NCI-H2196 (cell line): ENCODE results near the gene CTSV.
A peak's percentile ranks its signal among the peaks of the same experiment; 100 is the strongest.
"Not testable (repeated sequence)": the region's sequence is repeated elsewhere in the genome, so short reads cannot be mapped to it uniquely, and the experiment has no call there.

Experiments used
- DNase-seq: peaks from one replicate; lab custom pipeline; 2025; ENCODE audit not compliant: unreplicated experiment; lab: John Stamatoyannopoulos, UW

CTSV gene

GRCh38 chr9:97038611-97039513 is at the start of gene CTSV:
Gene CTSV, minus strand, starts transcription at chr9:97039142. Its CDS starts 1,099 bp downstream, at chr9:97038043.
- DNase-seq: peak; percentile 90

GRCh38 chr9:97087668-97088215 is 48.8 kb upstream of the CTSV start:
- not testable (repeated sequence) for DNase-seq

- DNase-seq: not testable (repeated sequence)
Measured at GRCh38 chr9:97084562-97084991, 45.6 kb upstream of the CTSV start.

DNA sequence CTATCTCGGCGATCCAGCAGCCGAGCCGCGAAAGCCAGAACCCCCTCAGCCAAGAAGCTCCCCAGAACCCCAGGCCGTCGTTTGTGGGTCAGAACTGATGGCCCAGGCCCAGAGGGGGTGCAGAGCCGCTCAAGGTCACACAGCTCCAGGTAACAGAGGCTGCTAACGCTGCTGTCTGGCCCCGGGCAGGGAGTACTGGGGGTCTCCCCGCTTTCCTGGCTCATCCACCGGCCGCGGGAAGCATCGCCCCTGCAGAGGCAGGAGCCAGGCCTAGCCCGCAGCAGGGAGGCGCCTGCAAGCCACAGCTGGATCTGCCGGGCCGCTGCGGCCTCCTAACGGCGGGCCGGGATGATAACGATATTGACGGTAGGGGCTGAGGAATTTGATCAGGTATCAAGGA is 39.4 kb upstream of the CTSV start:
- DNase-seq: no peak

DNA sequence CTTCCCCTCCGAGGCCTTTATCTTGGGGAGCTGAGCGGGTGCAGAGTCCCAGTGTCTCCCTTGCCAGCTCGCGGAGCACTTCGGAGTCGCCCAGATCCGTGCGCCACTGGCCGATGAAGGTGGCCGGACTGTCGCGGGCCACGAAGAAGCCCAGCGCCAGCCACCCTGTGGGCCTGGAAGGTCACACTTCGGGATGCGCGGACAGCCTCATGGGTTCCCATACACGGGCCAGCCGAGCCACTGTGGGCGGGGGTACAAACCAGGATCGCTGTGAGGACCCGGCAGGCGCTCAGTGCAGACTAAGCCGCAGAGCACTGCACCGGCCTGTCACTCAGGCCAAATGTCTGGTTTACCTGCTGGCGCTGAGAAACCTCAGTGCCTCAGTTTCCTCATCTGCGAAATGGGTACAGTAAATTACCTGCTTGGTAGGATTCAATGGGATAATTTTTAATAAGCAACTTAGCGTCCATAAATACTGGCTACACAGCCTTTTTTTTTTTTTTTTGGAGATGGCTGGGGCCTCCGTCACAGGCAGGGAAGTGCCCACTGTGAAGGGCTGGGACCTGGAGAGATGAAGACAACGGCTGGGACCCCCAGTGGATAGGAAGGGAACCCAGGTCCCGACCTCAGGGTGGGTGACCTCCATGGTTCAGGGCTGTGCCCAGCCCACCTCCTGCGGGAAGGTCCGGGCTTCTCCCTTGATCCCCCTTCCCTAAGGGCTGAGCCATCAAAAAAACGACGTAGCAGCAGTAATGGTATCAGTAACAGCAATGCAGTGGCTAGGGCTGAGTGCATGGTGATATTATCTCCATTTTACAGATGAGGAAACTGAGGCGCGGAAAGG is 38.7 kb upstream of the CTSV start:
- no peak for DNase-seq

- not testable (repeated sequence) for DNase-seq
Measured at GRCh38 chr9:97076731-97077451, 37.9 kb upstream of the CTSV start.

DNA sequence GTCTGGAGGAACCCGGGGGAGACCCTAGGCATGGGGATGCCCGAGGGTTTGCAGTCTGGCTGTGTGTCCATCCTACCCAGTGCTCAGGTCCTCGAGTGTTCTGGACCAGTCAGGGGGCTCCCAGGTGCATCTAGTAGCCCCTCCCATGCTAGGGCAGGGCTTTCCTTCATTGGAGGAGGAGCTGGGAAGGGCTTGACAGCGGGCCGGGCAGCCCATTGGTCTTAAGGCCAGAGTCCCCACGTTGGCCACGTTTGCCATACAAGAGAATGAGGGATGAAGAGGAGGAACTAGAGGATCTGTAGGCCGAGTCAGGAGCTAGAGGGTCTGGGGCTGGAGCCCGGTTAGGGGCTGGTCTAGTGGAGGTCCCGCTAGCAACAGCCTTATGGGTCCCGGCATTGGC is 37.3 kb upstream of the CTSV start:
- no peak for DNase-seq

DNA sequence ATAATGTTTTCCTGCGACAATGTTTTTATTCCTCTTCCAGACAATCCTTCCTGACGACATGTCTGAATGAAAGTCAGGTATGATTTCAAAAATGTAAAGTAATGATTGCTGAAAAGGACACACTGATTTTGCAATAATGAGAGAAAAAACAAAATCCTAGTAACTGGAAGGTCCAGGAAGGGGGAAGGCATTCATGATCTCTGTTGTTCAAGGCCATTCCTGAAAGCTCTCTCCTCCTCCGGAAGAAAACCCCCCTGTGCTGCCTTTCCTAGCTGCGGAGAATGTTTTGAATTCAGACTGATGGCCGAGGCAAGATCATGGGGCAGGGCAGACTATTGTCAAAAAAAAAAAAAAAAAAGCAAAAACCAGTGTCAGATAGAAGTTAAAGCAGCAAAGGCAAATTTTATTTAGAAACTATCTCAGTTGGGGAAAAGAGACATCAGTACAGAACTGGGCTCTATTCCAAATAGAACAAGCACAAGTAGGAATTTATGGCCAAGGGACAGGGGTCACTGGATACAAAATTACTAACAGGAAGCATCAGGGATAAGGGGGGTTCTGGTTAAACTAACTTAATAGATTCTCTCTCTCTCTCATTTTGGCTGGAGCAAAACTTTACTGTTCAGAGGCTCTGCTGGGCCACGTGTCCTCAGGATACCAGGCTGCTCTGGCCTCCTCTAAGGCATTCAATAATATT is 36.5 kb upstream of the CTSV start:
- DNase-seq: no peak

GRCh38 chr9:97073506-97073905 is 34.6 kb upstream of the CTSV start:
- DNase-seq: no peak

- DNase-seq: no peak
Measured at GRCh38 chr9:97072285-97072776, 33.4 kb upstream of the CTSV start.

DNA sequence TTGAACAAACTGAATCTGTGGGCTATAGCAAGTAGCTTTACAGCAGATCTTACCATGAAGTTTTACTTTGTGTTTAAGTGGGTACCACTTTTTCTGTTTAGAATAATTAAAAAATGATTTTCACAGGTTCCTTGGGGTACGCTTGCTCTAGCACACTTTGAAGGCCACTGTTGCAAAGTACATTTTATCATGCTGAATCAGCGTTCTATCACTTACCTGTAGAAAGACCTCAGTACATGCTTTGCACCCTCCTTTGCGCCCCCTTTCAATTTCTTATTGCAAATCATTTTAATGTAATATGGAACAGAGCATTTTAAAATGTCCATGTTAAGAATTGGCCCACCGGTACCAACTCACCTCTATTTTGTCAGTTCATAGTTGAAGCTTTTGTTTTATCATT is 31.4 kb upstream of the CTSV start:
- not testable (repeated sequence) for DNase-seq

GRCh38 chr9:97067490-97067889 is 28.5 kb upstream of the CTSV start:
- DNase-seq: no peak

- DNase-seq: no peak
Measured at GRCh38 chr9:97064176-97064575, 25.2 kb upstream of the CTSV start.

DNA sequence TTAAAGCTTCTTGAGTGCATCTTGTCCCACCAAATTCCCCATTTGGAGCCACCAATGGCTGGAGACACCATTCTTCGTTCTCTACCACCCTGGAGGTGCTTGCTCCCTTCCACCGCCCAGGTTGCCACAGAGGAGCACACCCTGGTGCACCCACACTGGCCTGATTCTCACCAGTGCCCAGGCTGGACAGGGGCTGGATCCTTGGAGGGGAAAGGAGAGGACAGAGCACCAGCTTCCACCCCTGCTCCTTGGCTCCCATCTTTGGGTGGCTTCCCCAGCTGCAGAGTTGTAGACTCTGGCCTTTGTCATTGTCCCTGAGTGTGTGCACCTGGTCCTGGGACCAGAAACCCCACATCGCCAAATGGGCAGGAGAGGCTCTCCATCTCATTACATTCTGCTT is 21.9 kb upstream of the CTSV start:
- DNase-seq: no peak

- no peak for DNase-seq
Measured at GRCh38 chr9:97059626-97060025, 20.7 kb upstream of the CTSV start.

DNA sequence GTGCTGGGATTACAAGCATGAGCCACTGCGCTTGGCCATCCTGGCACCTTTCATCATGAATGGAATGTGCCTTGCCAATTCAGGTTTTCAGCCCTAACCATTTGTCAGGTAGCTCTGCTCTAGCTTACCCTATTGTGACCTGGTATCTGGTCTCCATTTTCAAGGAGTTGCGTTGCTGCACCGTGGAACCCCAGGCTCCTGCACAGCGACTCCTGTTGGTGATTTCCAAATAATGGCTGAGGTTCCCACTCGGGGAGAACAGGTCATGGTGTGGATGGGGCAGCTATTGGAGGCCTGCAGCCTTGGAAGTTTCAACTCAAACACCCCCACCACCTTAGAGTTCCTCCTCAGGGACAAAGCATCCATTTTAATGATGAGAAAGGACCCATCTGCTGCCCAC is 18.7 kb upstream of the CTSV start:
- DNase-seq: no peak

DNA sequence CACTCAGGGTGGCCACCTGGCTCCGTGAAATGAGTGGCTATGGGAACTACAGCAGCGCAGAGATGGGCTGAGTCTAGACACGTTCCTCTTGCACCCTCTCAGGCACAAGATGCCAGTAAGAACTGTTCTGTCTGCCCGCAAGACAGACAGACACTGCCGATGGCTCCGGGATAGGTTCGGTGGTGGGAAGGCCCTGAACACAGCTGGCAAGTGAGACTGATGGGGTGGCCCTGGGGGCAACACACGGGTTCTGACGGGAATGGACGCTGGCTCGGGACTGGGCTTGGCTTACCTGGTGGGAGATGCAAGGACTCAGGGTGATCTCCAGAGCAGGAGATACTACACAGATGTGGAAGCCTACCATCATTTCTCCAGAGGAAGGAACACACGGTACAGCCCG is 16.9 kb upstream of the CTSV start:
- not testable (repeated sequence) for DNase-seq

DNA sequence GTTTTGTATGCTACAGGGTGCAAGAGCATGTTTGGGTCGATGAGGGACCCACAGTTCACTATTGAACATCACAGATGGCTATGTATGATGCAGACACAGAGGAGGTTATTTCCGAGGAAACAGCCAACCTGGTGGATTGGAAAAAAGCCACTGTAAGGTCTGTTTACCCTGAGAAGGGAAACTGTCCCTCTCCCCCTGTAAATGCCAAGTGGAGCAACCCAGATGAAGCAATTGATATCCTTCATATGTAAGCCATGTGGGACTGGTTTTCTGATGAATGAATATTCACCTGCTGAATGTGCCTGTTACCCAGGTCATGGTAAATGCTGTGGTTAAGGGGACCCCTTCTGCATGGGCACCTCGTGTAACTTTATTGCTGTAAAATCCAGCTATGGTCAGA is 14.8 kb upstream of the CTSV start:
- no peak for DNase-seq

DNA sequence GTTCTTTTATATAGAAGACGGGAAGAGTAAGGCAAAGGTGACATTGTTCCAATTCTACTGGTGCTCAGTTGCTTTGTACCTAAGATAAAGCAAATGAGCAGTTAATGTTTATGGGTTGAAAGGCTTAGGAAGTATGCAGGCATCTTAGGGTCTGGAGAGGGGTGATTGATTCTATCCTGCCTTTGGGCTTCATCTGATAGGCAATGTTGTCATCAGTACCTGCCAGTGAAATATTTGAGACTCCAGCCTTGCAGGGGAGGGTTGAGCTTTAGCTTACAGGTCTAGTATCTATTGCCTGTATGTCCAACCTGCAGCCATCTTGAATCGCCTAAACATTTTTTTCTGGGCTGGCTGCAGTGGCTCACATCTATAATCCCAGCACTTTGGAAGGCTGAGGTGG is 13.8 kb upstream of the CTSV start:
- no peak for DNase-seq

DNA sequence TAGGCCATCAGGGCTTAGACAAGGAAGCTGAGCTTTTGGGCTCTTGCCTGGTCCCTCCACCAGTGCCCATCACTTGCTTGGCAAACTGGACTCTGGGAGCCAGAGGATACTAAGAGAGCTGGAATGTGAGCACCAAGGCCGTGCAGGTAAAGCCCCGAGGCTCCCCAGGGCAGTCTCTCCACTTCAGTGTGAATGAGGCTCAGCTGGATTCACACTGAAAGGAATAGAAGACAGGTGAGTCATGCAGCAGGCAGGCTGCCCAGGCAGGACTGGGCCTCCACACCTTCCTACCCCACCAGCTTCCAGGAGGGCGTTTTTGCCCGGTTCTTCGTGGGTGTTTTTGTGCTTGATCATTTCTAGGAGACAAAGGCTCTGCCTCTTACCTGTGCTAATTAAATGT is 7.3 kb upstream of the CTSV start:
- DNase-seq: peak; percentile 79
